Measurements from ENCODE around the gene ANKRD40CL.

ANKRD40CL gene

DNA sequence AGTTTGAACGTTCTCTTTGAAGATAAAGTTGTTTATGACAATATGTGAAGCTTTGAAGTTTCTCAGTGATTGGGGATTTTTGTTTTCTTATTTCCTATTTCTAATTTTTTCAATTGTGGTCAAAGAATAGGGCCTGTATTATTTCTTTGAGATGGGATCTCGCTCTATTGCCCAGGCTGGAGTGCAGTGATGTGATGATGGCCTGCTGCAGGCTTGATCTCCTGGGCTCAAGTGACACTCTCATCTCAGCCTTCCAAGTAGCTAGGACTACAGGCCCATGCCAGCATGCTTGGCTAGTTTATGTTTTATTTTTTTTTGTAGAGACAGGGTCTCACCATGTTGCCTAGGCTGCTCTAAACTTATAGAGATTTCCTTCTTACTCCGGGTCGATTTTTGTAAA lies 11.7 kb upstream of the ANKRD40CL start:
- H3K4me3 ChIP-seq (ENCODE audit: low read depth, low read length) = no peak overlapping the region
- TF ChIP-seq, protein P1, sequence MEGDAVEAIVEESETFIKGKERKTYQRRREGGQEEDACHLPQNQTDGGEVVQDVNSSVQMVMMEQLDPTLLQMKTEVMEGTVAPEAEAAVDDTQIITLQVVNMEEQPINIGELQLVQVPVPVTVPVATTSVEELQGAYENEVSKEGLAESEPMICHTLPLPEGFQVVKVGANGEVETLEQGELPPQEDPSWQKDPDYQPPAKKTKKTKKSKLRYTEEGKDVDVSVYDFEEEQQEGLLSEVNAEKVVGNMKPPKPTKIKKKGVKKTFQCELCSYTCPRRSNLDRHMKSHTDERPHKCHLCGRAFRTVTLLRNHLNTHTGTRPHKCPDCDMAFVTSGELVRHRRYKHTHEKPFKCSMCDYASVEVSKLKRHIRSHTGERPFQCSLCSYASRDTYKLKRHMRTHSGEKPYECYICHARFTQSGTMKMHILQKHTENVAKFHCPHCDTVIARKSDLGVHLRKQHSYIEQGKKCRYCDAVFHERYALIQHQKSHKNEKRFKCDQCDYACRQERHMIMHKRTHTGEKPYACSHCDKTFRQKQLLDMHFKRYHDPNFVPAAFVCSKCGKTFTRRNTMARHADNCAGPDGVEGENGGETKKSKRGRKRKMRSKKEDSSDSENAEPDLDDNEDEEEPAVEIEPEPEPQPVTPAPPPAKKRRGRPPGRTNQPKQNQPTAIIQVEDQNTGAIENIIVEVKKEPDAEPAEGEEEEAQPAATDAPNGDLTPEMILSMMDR (IDR thresholded peaks at IDR 0.05; ENCODE audit: low read depth, low read length) = no peak

DNA sequence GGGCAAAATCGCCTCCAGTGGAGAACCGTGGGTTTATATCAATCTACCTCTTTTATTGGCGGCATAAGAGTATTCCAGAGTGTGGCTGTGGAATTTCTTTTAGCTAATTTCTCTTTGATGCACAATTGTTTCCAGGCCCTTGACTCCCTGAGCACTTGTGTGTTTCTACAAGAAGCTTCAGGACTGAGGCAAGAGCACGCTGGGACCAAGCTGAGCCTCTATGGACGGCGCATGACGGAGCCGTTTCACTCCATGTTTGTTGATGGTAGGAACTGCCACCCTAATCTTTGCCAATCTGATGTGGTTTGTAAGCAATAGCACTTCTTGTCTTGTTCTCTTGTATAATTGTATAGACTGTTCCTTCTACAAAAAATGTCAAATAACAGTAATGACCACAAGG lies 11.2 kb upstream of the ANKRD40CL start:
- no peak overlapping the region for H3K4me3 ChIP-seq (ENCODE audit: low read depth, low read length)
- TF ChIP-seq, protein P1 (IDR thresholded peaks at IDR 0.05; ENCODE audit: low read depth, low read length) = no peak

DNA sequence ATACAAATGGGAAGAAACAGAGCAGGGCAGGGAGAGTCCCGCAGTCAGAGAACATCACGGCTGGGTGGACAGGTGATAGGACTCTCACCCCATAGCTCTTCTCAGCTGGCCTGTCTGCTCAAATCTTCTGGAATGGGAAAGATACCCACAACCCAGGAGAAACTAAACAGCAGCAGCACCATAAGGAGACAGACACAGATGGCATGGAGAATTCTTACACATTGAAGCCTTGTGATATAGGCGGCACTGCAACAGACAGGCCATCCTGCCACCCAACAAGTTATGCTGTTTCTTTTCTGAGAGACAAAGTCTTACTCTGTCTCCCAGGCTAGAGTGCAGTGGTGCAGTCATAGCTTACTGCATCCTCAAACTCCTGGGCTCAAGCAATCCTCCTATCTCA lies 8.6 kb upstream of the ANKRD40CL start:
- no peak overlapping the region for H3K4me3 ChIP-seq (ENCODE audit: low read depth, low read length)
- TF ChIP-seq, protein P1 (IDR thresholded peaks at IDR 0.05; ENCODE audit: low read depth, low read length) = no peak

DNA sequence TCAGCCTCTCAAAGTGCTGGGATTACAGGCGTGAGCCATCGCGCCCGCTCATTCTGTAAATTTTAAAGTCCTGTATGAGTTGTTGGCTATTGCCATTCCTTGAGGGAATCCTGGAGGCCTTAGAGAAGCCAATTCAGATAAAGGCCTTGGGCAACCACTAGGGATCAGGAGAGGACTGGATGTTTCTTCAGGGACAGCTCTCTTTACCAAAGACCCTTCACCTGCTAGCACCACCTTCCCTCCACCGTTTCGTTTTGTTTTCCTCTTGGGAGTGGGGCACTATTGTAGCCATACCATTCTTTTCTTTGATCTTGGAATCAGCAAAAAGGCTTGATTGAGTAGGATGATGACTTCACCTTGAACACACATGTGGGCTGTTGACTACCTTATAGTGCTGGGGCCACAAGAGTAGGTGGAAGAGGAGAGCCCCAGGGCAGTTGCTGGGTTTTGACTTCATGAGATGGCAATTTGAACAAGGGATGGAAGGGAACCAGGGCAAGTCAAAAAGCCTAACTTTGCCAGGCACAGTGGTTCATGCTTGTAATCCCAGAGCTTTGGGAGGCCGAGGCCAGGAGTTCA lies 7.0 kb upstream of the ANKRD40CL start:
- H3K4me3 ChIP-seq (ENCODE audit: low read depth, low read length) = no peak overlapping the region
- TF ChIP-seq, protein P1 (IDR thresholded peaks at IDR 0.05; ENCODE audit: low read depth, low read length) = no peak

DNA sequence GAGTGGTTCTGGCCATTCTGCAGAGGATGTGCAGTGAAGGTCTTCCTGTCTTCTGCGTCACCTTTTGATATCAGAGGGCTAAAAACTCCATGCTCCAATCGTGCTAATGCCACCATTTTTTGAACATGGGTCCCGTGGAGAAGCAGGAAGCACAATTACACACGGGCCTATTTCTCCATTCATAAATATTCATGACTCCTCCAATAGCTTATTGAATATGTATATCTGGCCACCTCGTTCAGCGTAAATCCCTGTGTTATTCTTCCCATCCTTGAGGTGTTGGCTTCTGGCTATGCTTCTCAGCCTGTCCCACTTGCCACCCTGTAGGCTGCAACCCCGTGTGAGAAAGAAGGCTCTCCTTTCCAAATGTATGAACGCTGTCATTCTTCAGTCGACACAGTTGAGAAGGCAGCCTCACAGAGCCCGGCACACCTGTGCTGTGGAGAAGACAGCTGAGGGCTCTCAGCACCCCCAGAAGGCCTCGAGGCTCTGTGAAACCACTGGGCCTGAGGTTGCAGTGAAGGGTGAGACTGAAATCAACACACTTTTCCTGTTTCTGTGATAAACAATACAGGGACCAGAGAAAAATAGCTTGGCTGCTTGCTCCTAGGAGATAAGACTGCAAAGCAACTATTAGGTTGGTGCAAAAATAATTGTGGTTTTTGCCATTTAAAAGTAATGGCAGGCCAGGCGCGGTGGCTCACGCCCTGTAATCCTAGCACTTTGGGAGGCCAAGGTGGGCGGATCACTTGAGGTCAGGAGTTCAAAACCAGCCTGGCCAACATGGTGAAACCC lies 4.9 kb upstream of the ANKRD40CL start:
- TF ChIP-seq, protein P1 (IDR thresholded peaks at IDR 0.05; ENCODE audit: low read depth, low read length) = no peak
- no peak overlapping the region for H3K4me3 ChIP-seq (ENCODE audit: low read depth, low read length)

DNA sequence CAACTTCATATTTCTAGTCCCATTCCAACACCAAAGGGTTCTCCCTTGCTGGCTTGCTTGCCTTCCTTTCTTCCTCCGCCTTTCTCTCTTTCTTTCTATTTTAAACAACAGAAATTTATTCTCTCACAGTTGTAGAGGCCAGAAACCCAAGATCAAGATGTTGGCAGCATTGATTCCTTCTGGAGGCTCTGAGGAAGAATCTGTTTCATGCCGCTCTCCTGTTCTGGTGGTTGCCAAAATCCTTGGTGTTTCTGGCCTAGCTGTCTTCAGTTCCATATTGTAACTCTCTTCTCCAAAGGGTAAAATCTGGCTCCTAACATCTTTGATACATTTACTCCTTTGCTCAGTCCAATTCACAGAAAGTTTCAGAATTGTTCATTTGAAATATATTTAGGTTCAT lies 3.0 kb upstream of the ANKRD40CL start:
- TF ChIP-seq, protein P1 (IDR thresholded peaks at IDR 0.05; ENCODE audit: low read depth, low read length) = no peak
- no peak overlapping the region for H3K4me3 ChIP-seq (ENCODE audit: low read depth, low read length)

DNA sequence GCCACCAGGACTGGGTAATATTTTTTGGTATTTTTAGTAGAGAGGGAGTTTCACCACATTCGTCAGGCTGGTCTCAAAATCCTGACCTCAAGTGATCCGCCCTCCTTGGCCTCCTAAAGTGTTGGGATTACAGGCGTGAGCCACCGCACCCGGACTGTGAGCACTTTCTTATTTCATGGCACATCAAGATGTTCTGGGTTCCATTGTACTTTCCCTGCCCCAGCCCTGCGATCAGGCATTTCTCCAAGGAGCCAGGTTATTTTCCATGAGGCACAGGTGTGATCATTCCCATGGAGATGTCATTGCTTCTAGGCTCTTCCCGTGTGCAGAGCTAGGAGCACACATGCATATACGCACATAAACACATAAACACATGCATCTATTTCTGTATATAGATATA lies 2.6 kb upstream of the ANKRD40CL start:
- H3K4me3 ChIP-seq (ENCODE audit: low read depth, low read length) = no peak overlapping the region
- TF ChIP-seq, protein P1 (IDR thresholded peaks at IDR 0.05; ENCODE audit: low read depth, low read length) = no peak

All from WI38 (cell line).